SK-N-MC (cell line): Measurements from ENCODE around the gene OR52K1.

Source experiments
- DNase-seq: peaks from one replicate; pipeline ENCODE4 v3.0.0-alpha.2; 2011; ENCODE audit warnings: low read depth, low spot score
- H3K27ac ChIP-seq: fragments of 200-600 bp; sonication (generic); 2 replicates; pipeline ENCODE4 v1.5.1; 2016; ENCODE audit warnings: mixed run types
- H3K36me3 ChIP-seq: fragments of 200-600 bp; sonication (generic); 2 replicates; pipeline ENCODE4 v1.6.1; 2017; ENCODE audit warnings: antibody characterized with exemption, low read length, mixed read lengths; ENCODE audit not compliant: insufficient read depth
- H3K4me3 ChIP-seq: fragments of 200-600 bp; sonication (generic); 2 replicates; pipeline ENCODE4 v1.5.1; 2016
- H3K9ac ChIP-seq: fragments of 200-600 bp; sonication (generic); 2 replicates; pipeline ENCODE4 v1.8.0; 2017; ENCODE audit warnings: mixed run types, mixed read lengths; ENCODE audit not compliant: insufficient read length
- H3K9me3 ChIP-seq: fragments of 200-600 bp; sonication (generic); 2 replicates; pipeline ENCODE4 v1.6.1; 2017; ENCODE audit warnings: low read depth, mild to moderate bottlenecking, antibody characterized with exemption, low read length, moderate library complexity, mixed read lengths
- EZH2 ChIP-seq: fragments of 200-600 bp; sonication (generic); IDR thresholded peaks from one replicate; pipeline ENCODE4 v1.6.1; 2017; ENCODE audit warnings: antibody characterized with exemption
- FOXP2 ChIP-seq: optimal IDR thresholded peaks from 2 replicates; pipeline ENCODE3; 2011; ENCODE audit warnings: mild to moderate bottlenecking, moderate library complexity; ENCODE audit not compliant: insufficient read depth; ENCODE audit errors: extremely low read length, control extremely low read depth
- POLR2AphosphoS5 ChIP-seq: IDR thresholded peaks from 2 replicates; pipeline ENCODE4 v1.6.1; 2012; ENCODE audit warnings: mild to moderate bottlenecking, low read depth, low read length, borderline replicate concordance

The OR52K1 gene

DNA sequence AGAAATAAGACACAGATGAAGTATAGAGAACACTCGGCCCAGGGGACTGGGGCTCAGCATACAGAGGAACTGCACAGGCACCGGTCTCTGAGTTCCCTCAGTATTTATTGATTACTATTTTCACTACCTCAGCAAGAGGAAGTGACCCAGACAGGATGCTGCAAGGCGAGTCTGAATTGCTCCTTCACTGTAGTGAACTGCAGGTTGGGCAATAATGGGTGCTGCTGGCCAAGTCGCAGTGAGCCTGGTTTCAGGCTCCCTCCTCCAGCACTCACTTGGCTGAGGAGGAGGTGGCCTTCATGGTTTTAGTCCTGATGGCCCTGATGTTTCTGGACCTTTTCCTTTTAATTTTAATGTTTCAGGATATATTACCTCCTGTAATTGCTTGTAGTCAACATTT is 22.9 kb upstream of the OR52K1 start:
- TF ChIP-seq EZH2 (no peak), FOXP2 (no peak), POLR2AphosphoS5 (no peak)
- Histone ChIP-seq H3K27ac (no peak overlapping the region), H3K4me3 (no peak overlapping the region), H3K9me3 (no peaks in the 10 kb centered on the region), H3K9ac (no peak overlapping the region), H3K36me3 (no peaks in the 10 kb centered on the region)
- no peak for DNase-seq

- no peak overlapping the region for H3K27ac ChIP-seq
- DNase-seq = no peak
- TF ChIP-seq POLR2AphosphoS5 (no peak), EZH2 (no peak), FOXP2 (no peak)
These were observed 22.3 kb upstream of the OR52K1 start for GRCh38 chr11:4460151-4460550.

GRCh38 chr11:4464216-4465159 is 18.0 kb upstream of the OR52K1 start:
- TF ChIP-seq FOXP2 = no peak
- TF ChIP-seq POLR2AphosphoS5 = no peak
- no peaks in the 10 kb centered on the region for H3K36me3 ChIP-seq
- H3K4me3 ChIP-seq = no peak overlapping the region
- no peaks in the 10 kb centered on the region for H3K9me3 ChIP-seq
- no peak overlapping the region for H3K9ac ChIP-seq
- no peak overlapping the region for H3K27ac ChIP-seq
- DNase-seq = no peak

More at GRCh38 chr11:4460151-4460550, 22.3 kb upstream of the OR52K1 start:
- Histone ChIP-seq H3K4me3 (no peak overlapping the region), H3K36me3 (no peaks in the 10 kb centered on the region), H3K9ac (no peak overlapping the region), H3K9me3 (no peaks in the 10 kb centered on the region)

DNA sequence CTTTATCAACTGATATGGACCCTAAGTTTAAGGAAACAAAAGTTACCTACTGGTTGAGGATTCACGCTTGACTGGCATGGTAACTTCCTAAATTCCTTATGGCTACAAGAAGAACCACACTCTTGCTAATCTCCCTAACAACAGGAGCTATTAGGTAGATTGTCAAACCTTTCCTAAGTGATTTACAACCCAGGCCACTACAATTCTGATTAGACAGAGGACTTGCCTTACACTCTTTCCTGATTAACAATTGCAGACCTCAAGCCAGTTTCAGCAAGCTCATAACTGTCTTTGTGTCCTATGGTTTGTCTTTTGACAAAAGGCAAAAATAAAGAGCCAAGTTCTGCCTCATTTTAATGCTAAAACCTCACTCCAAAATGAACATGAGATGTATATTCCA is 17.0 kb upstream of the OR52K1 start:
- no peak for DNase-seq
- TF ChIP-seq FOXP2 (no peak), EZH2 (no peak), POLR2AphosphoS5 (no peak)
- H3K27ac ChIP-seq = no peak overlapping the region
- H3K9me3 ChIP-seq = no peaks in the 10 kb centered on the region
- no peak overlapping the region for H3K4me3 ChIP-seq
- H3K9ac ChIP-seq = no peak overlapping the region
- H3K36me3 ChIP-seq = no peaks in the 10 kb centered on the region

GRCh38 chr11:4466131-4466870 is 16.1 kb upstream of the OR52K1 start:
- H3K27ac ChIP-seq = no peak overlapping the region
- no peaks in the 10 kb centered on the region for H3K36me3 ChIP-seq
- H3K9ac ChIP-seq = no peak overlapping the region
- H3K4me3 ChIP-seq = no peak overlapping the region
- DNase-seq = no peak
- H3K9me3 ChIP-seq = no peaks in the 10 kb centered on the region
- no peak for TF ChIP-seq POLR2AphosphoS5
- TF ChIP-seq FOXP2 = no peak
- no peak for TF ChIP-seq EZH2

GRCh38 chr11:4466871-4467442 is 15.5 kb upstream of the OR52K1 start:
- no peaks in the 10 kb centered on the region for H3K9me3 ChIP-seq
- H3K4me3 ChIP-seq = no peak overlapping the region
- DNase-seq = no peak
- no peaks in the 10 kb centered on the region for H3K36me3 ChIP-seq
- TF ChIP-seq POLR2AphosphoS5 (no peak), FOXP2 (no peak), EZH2 (no peak)
- no peak overlapping the region for H3K9ac ChIP-seq
- no peak overlapping the region for H3K27ac ChIP-seq

DNA sequence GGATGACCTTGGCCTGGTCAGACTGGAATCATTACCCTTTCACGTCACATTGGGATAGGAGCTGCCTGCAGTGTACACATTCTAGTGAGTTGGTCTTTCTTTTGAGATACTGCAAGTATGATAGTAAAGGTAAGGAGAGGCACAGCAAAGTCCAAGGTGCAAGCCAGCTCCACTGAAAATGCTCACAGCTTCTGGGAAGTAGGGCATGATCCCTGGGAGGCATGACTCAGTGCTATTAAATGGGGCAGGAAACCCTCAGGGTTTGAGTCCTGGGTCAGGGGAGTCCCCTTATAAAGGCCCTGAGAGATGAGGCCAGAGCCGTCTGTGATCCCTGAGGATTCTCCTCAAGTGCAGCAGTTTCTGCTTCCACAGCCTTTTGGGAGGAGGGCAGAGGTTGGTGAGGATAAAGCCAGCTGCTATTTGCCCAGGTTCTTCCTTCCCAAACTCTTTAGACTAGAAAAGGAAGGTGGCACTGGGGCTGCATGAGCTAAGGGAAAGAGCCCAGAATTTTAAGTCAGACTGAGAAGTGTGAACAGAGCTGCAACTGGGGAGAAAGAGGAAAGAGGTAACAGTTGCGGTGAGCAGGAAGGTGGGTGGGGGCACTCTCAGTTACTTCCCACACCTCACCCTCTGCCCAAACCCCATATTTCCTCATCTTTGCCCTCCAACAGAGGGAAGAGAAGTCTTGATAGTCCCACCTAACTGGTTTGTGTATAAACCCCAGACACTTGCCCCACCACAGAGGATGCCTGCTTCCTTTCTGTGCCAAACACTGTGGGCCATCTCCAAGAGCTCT is 14.4 kb upstream of the OR52K1 start:
- TF ChIP-seq FOXP2 (no peak), EZH2 (no peak), POLR2AphosphoS5 (no peak)
- no peaks in the 10 kb centered on the region for H3K9me3 ChIP-seq
- H3K9ac ChIP-seq = no peak overlapping the region
- H3K4me3 ChIP-seq = no peak overlapping the region
- no peak for DNase-seq
- no peaks in the 10 kb centered on the region for H3K36me3 ChIP-seq
- H3K27ac ChIP-seq = no peak overlapping the region

GRCh38 chr11:4479644-4480043 is 2.8 kb upstream of the OR52K1 start:
- DNase-seq = no peak
- Histone ChIP-seq H3K36me3 (no peaks in the 10 kb centered on the region), H3K4me3 (no peak overlapping the region), H3K9me3 (no peaks in the 10 kb centered on the region), H3K9ac (no peak overlapping the region), H3K27ac (no peak overlapping the region)
- TF ChIP-seq POLR2AphosphoS5 = no peak
- TF ChIP-seq EZH2 = no peak
- TF ChIP-seq FOXP2 = no peak
